ENCODE data around the gene SCAPER. TPM values are rescaled to one million over a fixed set of nuclear protein-coding genes. Genes with fewer than 3 reads are reported as not detected.
"Not testable (repeated sequence)": the region's sequence is repeated elsewhere in the genome, so short reads cannot be mapped to it uniquely, and the experiment has no call there.

The SCAPER gene
- total RNA-seq, 1 donor from 2014 or later: 45.9 TPM

DNA sequence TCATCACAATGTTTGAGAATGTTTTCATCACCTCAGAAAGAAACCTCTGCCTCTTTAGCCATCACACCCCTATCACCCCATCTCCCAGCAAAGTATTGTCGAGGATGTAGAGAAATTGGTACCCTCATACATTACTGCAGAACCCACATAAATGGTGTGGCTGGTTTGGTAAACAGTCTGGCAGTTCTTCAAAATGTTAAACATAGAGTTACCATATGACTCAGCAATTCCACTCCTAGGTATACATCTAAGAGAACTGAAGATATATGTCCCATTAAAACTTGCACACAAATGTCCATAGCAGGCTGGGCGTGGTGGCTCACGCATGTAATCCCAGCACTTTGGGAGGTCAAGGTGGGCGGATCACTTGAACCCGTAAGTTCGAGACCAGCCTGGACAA is 585.1 kb downstream of the SCAPER start:
- no peak for DNase-seq (ENCODE audit: low spot score)

DNA sequence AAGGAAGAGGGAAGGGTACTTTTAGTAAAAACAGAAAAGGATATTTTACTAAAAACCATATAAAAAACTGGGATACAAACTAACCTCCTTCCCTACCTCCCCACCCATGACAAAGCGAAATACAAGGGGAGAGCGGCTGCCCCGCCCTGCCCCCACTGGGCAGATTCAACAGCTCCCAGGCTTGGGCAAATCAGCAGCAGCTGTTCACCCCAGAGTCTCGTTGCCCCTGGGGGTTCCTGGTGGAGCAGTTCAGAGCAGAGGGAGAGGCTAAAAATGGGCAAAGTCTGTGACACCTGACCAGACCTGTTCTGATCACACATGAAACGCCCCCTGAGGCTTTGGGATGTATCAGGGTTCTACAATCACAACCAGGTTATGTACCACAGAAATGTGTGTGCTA is 591.4 kb downstream of the SCAPER start:
- no peak for DNase-seq (ENCODE audit: low spot score)

DNA sequence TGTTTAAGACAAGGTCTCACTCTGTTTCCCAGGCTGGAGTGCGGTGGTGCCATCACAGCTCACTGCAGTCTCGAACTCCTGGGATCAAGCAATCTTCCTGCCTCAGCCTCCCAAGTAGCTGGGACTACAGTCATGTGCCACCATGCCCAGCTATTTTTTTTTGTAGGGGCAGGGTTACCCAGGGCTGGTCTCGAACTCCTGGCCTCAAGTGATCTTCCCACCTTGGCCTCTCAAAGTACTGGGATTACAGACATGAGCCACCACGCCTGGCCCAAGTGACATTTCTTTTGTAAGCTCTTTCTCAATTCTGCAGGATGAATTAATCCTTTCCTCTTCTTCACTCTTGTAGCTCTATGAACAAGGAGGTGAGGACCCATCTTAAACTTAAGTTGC is 592.0 kb downstream of the SCAPER start:
- DNase-seq (ENCODE audit: low spot score): not testable (repeated sequence)

DNA sequence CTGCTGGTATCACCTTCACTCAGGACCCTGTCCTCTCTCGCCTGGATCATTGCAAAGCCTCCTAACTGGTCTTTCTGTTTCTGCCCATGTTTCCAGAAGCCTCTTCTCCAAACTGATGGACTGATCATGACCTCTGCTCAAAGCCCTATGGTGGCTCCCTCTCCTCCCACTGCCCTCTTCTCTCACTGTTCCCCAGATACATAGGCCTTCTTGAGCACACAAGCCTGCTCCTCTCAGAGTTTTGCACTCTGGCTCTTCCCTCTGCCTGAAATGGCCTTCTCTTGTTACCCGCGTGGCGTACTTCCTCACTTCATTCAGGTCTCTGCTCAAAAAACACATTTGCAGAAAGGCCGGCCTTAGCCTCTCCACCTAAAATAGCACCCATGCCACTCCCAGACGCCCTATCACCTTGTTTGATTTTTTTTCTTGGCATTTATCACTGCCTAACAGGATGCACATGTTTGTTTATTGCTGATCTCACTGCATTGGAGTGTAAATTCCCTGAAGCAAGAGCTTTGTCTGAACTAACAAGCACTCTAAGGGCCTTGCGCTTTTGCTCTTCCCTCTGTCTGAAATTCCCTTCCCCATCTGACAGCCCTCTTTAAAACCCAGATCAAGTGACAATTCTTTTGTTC is 592.5 kb downstream of the SCAPER start:
- no peak for DNase-seq (ENCODE audit: low spot score)

DNA sequence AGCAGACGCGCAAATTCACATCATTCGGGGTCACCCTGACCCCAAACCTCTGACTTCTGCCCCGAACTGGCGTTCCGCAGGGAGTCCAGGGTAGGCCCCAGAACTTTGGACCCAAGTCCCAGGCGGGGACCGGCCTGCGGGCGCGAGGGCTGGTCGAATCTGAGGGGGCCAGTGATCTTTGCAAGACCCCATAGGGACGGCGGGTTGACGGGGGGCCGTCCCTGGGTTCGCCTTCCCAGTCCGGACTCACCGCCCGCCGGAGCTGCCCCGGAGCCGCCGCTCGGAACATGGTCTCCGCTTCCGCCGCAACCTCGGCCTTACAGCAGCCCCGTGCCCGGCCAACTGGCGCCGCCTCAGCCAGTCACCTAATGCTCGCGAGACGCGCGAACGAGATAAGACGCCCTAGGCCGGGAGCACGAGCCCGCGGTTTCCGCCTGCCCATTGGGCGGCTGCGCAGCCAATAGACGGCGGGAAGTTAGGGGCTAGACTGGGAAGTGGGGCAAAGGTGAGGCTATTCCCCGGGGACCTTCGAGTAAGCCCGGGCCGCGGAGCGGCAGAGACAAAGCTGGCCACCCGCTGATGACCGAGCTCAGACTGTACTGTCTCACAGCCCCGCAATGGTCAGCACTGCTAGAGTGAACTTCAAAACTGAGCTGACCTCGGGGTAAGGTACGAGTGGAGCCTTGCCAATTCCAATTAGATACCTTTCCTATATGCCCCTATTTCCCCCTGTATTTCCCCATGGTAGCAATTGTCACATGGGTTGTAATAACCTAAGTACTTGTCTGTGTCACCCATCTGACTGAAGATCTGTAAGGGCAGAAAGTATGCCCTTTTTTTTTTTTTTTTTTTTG is 593.8 kb downstream of the SCAPER start, which contains the start of gene ETFA:
TSS of gene ETFA (minus strand) at position 370 of the 854 bp plus-strand sequence. CDS start at position 289, 81 bp downstream.
- DNase-seq (ENCODE audit: low spot score): peak; percentile 96

DNA sequence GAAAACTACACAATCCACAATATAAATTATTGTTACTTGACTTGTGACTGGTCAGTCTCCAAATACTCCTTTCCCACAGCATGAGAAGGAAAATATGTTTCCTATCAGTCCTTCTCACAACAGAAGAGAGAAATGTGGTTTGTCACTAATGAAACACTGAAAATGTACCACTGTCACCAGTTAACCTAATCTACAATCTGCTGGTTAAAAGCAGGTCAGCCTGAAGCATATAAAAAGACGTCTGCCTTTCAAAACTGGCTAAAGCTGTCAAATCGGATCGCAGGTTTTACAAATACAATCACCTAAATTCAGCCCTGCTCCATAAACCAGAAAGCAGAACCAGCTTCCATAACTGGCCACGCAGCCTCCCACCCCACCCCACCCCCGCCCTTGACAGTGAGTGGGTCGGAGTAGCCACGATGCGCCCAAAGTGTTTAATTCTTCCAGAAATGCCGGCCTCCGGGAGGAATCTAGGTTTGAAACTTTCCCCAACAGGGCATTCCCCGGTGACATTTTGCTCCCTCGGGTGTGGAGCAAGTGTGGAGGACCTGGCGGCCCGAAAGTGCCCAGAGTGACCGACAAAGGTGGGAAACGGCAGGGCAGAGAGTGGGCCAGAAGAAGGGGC is 594.6 kb downstream of the SCAPER start:
- no peak for DNase-seq (ENCODE audit: low spot score)

DNA sequence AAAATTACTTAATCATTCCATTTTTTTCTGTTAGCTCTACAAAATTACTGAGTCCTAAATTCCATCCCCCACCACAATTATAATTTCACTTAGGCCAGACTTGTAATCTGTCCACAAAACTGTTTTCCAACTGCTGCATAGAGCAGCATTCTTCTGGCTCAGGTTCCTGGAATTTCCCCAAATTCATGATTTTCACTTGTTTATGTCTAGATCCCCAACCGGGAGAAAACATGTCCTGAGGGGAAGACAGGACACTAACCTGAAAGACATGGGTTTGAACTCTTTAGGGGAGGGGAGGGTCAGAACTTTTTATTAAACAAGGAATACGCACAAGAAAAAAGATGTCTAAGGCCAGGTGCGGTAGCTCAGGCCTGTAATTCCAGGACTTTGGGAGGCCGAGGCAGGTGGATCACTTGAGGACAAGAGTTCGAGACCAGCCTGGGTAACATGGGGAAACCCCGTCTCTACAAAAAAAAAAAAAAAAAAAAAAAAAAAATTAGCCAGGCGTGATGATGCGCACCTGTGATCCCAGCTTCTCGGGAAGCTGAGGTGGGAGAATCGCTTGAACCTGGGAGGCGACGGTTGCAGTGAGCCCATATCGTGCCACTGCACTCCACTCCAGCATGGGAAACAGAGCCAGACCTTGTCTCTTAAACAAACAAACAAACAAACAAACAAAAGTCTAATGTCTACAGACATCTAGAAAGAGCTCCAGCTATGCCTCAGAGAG is 595.4 kb downstream of the SCAPER start:
- DNase-seq (ENCODE audit: low spot score): no peak

DNA sequence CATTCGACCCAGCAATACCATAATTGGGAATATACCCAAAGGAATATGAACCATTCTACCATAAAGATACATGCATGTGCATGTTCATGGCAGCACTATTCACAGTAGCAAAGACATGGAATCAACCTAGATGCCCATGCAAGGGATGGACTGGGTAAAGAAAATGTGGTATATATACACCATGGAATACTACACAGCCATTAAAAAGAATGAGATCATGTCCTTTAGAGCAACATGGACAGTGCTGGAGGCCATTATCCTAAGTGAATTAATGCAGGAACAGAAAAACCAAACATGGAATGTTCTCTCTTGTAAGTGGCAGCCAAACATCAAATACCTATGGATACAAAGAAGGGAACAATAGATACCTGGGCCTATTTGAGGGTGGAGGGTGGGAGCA is 601.2 kb downstream of the SCAPER start:
- DNase-seq (ENCODE audit: low spot score): no peak

DNA sequence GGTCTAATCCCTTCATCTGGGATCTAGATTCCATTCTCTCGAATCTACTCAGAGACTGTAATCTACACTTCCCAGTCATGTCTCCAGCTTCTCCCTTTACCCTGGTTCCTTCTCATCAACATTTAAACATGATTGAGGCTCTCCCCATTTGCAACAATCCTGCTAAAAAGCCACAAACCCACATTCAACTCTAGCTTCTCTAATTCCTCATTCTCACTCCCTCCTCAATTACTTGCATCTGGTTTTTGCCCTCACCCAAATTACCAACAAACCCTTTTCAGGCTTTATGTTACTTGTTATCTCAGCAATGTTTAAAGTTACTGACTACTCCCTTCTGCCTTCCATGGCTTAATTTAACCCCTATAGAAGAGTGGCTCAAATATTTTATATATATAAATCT is 605.4 kb downstream of the SCAPER start:
- DNase-seq (ENCODE audit: low spot score): no peak

DNA sequence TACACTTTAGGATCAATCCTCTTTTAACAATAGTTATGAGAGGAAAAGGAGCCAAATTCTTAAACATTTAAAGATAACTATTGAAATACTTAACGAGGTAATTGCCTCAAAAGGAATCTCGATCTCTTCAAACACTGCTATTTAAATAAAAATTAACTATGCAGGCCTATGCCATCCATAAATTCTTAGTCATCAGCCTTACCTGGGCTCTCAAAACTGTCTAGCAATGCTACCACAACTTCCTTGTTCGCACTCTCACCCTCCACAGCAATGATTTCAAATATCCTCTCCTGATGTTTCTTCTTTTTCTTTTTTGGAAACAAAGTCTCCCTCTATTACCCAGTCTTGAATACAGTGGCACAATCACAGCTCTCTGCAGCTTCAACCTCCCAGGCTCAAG is 606.2 kb downstream of the SCAPER start:
- no peak for DNase-seq (ENCODE audit: low spot score)

DNA sequence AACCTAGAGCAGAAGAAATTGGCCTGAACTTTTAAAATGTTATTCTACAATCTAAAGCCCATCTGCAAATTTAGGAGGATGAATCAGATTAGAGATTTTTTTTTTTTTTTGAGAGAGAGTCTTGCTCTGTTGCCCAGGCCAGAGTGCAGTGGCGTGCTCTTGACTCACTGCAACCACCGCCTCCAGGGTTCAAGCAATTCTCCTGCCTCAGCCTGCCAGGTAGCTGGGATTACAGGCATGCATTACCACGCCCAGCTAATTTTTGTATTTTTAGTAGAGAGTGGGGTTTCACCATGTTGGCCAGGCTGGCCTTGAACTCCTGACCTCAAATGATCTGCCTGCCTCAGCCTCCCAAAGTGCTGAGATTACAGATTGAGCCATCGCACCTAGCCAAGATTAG is 607.2 kb downstream of the SCAPER start:
- DNase-seq (ENCODE audit: low spot score): not testable (repeated sequence)

Other genes starting within 250 kb of the SCAPER start
- gene RCN2, start 26.4 kb upstream of the SCAPER start, total RNA-seq: 47.4 TPM
- 12.3 TPM for gene PSTPIP1, start 89.8 kb upstream of the SCAPER start, total RNA-seq
- 166 TPM for gene TSPAN3, start 165.8 kb upstream of the SCAPER start, total RNA-seq